ENCODE data around the gene RNASEL.

RNASEL gene

DNA sequence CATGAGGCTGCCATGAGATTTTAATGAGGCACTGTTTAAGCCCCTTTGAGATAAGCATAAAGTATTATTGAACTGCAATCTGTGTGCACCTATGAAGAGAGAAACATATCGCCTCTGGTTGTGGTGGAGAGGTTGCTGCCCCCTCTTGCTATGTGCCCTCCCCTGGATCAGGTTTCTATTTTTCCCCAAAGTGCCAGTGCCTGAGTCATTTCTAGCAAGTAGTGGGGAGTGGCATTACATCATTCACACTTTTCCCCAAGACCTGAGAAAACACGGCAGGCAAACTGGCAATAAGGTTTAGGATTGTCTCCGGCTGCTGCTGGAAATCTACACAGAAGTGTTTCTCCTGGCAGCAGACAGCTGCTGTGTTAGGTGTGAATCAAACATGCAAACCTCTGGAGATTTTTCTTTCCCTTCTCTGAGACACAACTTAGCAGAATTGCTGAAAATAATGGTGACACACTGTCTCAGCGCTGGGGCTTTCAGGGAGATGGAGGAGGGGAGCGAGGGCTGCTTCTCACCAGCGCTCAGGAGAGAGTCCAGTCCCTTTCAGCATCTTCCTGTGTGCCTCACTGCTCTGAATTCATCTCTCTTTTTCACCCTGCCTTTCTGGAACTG, 28.8 kb upstream of the RNASEL start:
- no peaks in the 10 kb centered on the region for H3K36me3 ChIP-seq (ENCODE audit: control insufficient read depth in 1 of 2, insufficient read depth in 2 of 2, low read length in 2 of 2)
- H3K27me3 ChIP-seq (ENCODE audit: low read depth, low read length), result no peaks in the 10 kb centered on the region
- H3K27ac ChIP-seq (ENCODE audit: low read length), result no peak overlapping the region
- H3K4me1 ChIP-seq (ENCODE audit: control insufficient read depth in 1 of 2, insufficient read depth in 2 of 2, low read length in 2 of 2), result peaks cover 7 to 10% of the 10 kb centered on the region in 2 donors
- no peak overlapping the region for H3K4me3 ChIP-seq (ENCODE audit: low read depth in 1 of 2, low read length in 2 of 2)
- no peaks in the 10 kb centered on the region for H3K9me3 ChIP-seq (ENCODE audit: control insufficient read depth in 1 of 2, low read length in 2 of 2)

DNA sequence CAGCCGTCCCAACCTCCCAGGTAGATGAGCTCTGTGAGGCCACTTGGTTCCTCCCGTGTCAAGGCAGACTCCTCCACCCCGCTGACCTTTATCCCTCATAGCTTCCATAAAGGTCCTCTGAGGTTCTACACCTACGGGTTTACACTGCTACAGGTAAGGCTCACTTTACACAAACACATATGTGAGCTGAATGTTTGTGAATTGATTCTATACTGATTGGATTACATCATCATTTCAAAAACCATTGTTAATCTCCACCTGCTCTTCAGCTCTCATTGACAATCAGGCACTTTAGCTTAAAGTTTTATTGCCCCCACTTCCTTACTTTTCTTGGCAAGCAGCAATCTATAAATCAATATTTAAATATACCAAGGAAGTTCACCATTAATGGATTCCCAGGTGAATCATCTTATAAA, 28.0 kb upstream of the RNASEL start:
- H3K27ac ChIP-seq (ENCODE audit: low read length), result no peak overlapping the region
- no peaks in the 10 kb centered on the region for H3K36me3 ChIP-seq (ENCODE audit: control insufficient read depth in 1 of 2, insufficient read depth in 2 of 2, low read length in 2 of 2)
- peaks cover 7 to 10% of the 10 kb centered on the region in 2 donors for H3K4me1 ChIP-seq (ENCODE audit: control insufficient read depth in 1 of 2, insufficient read depth in 2 of 2, low read length in 2 of 2)
- H3K9me3 ChIP-seq (ENCODE audit: control insufficient read depth in 1 of 2, low read length in 2 of 2), result no peaks in the 10 kb centered on the region
- H3K27me3 ChIP-seq (ENCODE audit: low read depth, low read length), result no peaks in the 10 kb centered on the region
- H3K4me3 ChIP-seq (ENCODE audit: low read depth in 1 of 2, low read length in 2 of 2), result no peak overlapping the region

DNA sequence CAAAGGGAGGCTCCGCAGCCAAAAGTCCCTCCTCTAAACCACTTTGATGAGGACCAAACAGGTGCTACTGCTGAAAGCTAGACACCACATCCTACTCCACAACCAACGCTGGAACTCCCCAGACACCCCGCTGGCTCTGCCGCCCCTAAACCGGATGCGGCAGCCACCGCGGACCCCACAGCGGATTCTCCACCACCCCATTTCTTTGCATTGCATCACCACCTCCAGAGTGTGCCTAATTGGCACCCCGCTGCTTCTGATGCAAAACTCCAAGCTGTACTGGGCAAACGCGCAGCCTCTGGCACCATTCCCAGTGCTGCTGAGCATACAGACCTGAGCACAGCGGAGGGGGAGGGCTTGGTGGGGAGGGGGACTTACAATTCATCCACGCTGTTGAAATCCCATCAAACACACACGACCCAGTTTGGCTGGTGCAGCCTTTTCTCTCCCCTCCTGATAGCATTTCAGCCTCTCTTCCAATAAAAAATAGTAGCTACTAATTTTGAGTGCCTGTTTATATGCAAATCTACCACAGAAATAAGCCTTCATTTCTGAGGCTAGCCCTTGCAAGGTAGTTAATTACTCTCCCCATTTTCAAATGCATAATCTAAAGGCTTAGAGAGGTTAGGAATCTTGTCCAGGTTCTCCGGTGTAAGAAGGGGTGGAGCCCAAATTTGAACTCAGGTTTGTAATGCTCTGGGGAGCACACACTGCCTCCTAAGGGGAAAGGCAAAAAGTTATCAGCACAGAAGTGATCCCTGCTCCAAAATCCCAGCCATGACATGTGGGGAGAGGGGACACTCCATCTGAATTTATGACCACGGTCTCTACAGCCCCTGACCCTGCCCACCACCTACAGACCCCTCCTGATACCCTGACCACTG, 27.3 kb upstream of the RNASEL start:
- Histone ChIP-seq H3K4me3 (ENCODE audit: low read depth in 1 of 2, low read length in 2 of 2) (peak overlapping the region; percentile 53 to 55), H3K4me1 (ENCODE audit: control insufficient read depth in 1 of 2, insufficient read depth in 2 of 2, low read length in 2 of 2) (peaks cover 7 to 10% of the 10 kb centered on the region in 2 donors), H3K36me3 (ENCODE audit: control insufficient read depth in 1 of 2, insufficient read depth in 2 of 2, low read length in 2 of 2) (no peaks in the 10 kb centered on the region), H3K27ac (ENCODE audit: low read length) (no peak overlapping the region), H3K27me3 (ENCODE audit: low read depth, low read length) (no peaks in the 10 kb centered on the region), H3K9me3 (ENCODE audit: control insufficient read depth in 1 of 2, low read length in 2 of 2) (no peaks in the 10 kb centered on the region)

DNA sequence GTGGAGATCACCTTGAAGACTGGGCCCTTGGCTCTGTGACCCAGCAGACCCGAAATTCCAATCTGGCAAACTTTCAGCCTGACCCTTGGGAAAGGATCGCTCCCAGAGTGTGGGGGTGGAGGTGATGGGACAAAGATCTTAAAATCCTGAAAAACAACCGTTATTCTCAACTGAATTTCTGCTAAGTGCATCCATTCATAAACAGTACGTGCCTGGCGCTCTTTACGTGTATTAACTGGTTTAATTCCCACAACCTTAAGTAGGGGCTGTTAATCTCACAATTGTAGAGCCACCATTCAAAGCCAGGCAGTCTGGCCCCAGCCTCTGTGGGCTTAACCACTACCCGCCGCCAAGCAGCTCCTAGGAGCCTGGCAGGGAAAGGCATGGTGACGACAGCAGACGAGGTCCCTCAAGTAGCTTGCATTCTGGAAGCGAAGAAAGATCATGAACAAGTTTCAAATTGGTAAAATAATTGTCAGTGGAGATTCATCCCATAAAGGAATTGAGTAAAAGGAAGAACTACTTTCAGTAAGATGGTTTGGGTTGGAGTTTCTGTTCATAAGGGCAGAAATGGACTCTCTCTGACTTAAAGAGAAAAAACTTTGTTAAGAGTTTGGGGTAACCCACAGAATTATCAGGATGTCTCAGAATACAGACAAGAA, 26.5 kb upstream of the RNASEL start:
- Histone ChIP-seq H3K27ac (ENCODE audit: low read length) (peak overlapping the region; percentile 89), H3K9me3 (ENCODE audit: control insufficient read depth in 1 of 2, low read length in 2 of 2) (no peaks in the 10 kb centered on the region), H3K27me3 (ENCODE audit: low read depth, low read length) (no peaks in the 10 kb centered on the region), H3K4me3 (ENCODE audit: low read depth in 1 of 2, low read length in 2 of 2) (peak overlapping the region; percentile 53 to 55), H3K4me1 (ENCODE audit: control insufficient read depth in 1 of 2, insufficient read depth in 2 of 2, low read length in 2 of 2) (peaks cover 7 to 10% of the 10 kb centered on the region in 2 donors), H3K36me3 (ENCODE audit: control insufficient read depth in 1 of 2, insufficient read depth in 2 of 2, low read length in 2 of 2) (no peaks in the 10 kb centered on the region)

DNA sequence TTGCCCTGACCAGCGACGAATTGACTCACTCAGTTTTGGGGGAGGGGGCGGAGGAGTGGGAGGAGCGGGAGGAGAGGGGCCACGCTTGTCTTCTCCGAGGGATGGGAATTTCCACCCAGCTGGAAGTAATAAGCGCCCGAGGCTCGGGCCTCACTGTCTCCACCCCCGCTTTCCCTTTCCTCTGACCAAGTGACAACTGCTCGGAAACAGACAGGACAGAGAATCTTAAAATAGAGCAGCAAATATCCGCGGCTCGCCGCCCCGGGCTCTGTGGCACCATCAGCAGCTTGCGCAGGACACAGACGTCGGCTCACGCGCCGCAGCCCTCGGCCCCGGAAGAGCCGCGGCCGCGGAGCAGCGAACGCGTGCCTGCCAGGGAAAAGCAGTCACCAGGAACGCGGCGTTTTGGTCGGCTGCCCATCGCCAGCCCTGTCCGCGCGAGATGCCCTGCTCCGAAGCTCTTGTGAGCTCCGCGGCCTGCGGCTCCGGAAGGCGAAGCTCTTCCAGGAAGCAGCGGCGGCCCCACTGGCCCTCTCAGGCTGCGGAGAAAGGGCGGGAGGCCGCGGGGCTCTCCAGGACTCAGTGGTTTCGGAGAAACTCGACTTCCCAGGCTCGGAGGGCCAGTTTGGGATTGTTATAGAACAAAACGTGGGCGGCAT, 25.9 kb upstream of the RNASEL start:
- no peaks in the 10 kb centered on the region for H3K27me3 ChIP-seq (ENCODE audit: low read depth, low read length)
- H3K4me1 ChIP-seq (ENCODE audit: control insufficient read depth in 1 of 2, insufficient read depth in 2 of 2, low read length in 2 of 2), result peaks cover 7 to 10% of the 10 kb centered on the region in 2 donors
- peak overlapping the region; percentile 53 to 55 for H3K4me3 ChIP-seq (ENCODE audit: low read depth in 1 of 2, low read length in 2 of 2)
- no peaks in the 10 kb centered on the region for H3K36me3 ChIP-seq (ENCODE audit: control insufficient read depth in 1 of 2, insufficient read depth in 2 of 2, low read length in 2 of 2)
- peak overlapping the region; percentile 89 for H3K27ac ChIP-seq (ENCODE audit: low read length)
- H3K9me3 ChIP-seq (ENCODE audit: control insufficient read depth in 1 of 2, low read length in 2 of 2), result no peaks in the 10 kb centered on the region

DNA sequence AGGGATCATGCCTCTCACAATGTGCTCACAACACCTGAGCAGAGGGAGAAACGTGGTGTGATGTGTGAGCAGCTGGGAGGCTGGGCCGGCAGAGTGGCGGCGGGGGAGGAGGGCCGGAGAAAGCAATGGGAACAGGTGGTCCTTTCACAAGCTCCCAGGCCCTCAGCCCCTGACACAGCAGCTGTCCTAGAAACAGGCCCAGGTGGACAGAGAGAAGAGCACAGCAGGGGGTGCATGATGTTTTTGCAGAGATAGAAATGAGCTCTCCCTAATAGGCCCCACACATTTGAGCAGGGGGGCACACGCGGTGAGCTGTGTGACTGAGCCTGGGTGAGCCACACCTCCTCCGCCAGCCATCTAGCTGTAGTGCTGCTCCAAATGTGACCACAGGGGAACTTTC, 22.7 kb upstream of the RNASEL start:
- H3K9me3 ChIP-seq (ENCODE audit: control insufficient read depth in 1 of 2, low read length in 2 of 2), result no peaks in the 10 kb centered on the region
- no peaks in the 10 kb centered on the region for H3K36me3 ChIP-seq (ENCODE audit: control insufficient read depth in 1 of 2, insufficient read depth in 2 of 2, low read length in 2 of 2)
- H3K27me3 ChIP-seq (ENCODE audit: low read depth, low read length), result no peaks in the 10 kb centered on the region
- no peak overlapping the region for H3K27ac ChIP-seq (ENCODE audit: low read length)
- no peak overlapping the region for H3K4me3 ChIP-seq (ENCODE audit: low read depth in 1 of 2, low read length in 2 of 2)
- peaks cover 7 to 10% of the 10 kb centered on the region in 2 donors for H3K4me1 ChIP-seq (ENCODE audit: control insufficient read depth in 1 of 2, insufficient read depth in 2 of 2, low read length in 2 of 2)

DNA sequence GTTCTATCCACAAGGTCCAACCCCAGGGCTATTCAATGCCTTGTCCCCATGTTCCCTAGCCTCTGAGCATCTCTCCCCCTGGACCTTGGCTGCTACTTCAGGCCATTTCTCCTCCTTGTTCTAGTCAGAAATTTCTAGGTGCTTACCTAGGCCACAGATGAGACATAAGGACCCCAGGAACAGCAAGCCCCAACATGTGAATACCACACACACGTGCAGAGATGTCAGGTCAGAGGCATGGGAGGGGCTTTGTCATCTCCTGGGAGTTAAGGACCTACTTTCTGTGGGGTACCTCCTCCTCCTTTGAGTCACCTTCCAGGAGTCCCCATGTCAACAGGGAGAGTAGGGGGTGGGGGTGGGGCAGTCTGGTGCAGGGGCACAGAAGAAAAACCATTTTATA, 22.3 kb upstream of the RNASEL start:
- no peaks in the 10 kb centered on the region for H3K36me3 ChIP-seq (ENCODE audit: control insufficient read depth in 1 of 2, insufficient read depth in 2 of 2, low read length in 2 of 2)
- no peak overlapping the region for H3K27ac ChIP-seq (ENCODE audit: low read length)
- no peaks in the 10 kb centered on the region for H3K9me3 ChIP-seq (ENCODE audit: control insufficient read depth in 1 of 2, low read length in 2 of 2)
- H3K4me3 ChIP-seq (ENCODE audit: low read depth in 1 of 2, low read length in 2 of 2), result no peak overlapping the region
- no peaks in the 10 kb centered on the region for H3K27me3 ChIP-seq (ENCODE audit: low read depth, low read length)
- peaks cover 7 to 8% of the 10 kb centered on the region in 2 donors for H3K4me1 ChIP-seq (ENCODE audit: control insufficient read depth in 1 of 2, insufficient read depth in 2 of 2, low read length in 2 of 2)

DNA sequence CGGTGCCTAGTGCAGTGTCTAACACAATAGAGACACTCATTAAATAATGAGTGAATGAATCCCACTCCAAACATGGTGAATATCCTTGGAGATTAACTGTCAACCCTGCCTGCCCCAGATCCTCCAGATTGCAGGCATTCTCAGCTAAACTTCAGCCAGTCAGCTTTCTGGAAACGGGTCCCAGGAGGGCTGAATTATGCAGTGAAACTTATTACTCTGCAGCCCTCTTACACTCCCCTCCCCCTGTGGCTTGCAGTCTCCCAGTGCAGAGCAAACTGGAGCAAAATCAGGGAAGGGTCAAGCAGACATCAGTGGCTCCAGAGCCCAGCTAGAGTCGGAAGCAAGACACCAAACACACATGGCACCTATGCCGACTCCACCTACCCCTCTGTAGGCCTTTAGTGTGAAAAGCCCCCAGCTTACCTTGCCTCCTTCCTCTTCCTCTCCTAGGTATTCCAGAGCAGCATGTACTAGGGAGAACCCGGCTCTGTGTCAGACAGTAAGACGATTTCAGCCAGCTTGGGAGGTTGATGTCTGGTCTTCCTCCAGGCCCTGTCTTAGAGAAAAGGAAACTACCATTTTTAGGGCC, 21.6 kb upstream of the RNASEL start:
- H3K36me3 ChIP-seq (ENCODE audit: control insufficient read depth in 1 of 2, insufficient read depth in 2 of 2, low read length in 2 of 2), result no peaks in the 10 kb centered on the region
- H3K27ac ChIP-seq (ENCODE audit: low read length), result no peak overlapping the region
- H3K9me3 ChIP-seq (ENCODE audit: control insufficient read depth in 1 of 2, low read length in 2 of 2), result no peaks in the 10 kb centered on the region

DNA sequence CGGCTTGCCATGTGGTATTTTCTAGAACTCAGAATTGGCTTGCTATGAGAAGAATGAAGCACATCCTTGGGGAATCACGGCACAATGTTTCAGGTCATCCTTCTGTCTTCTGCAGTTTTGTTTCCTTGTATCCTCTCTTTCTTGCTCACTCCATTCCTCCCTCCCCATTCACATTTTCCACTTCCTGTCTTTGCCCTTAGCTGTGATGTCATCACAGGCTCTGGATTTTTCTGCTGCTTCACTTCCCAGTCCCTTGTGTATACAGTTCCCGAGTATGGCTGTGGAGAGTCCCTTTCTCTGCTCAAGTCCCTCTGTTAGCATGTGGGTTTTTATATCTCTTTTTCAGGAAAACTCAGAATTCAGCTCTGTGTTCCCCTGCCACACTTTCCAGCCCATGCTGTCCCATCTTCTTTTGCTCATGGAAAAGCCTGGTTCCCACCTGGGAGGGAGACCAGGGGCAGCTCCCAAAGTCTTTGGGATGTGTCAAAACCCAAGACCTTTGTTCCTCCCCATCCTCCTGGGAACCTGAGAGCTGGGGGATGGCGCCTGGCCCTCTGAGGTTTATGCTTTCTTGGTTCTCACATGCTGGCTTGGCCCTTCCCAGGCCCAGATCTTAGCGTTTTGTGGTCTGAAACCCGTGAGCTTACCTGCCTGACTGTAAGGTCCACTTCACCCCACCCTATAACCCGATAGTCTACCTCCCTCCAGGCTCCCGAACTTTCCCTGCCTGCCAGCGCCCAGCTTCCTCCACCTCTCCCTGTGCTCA, 20.0 kb upstream of the RNASEL start:
- Histone ChIP-seq H3K4me3 (ENCODE audit: low read depth in 1 of 2, low read length in 2 of 2) (no peak overlapping the region), H3K27me3 (ENCODE audit: low read depth, low read length) (no peaks in the 10 kb centered on the region), H3K9me3 (ENCODE audit: control insufficient read depth in 1 of 2, low read length in 2 of 2) (no peaks in the 10 kb centered on the region), H3K36me3 (ENCODE audit: control insufficient read depth in 1 of 2, insufficient read depth in 2 of 2, low read length in 2 of 2) (no peaks in the 10 kb centered on the region), H3K4me1 (ENCODE audit: control insufficient read depth in 1 of 2, insufficient read depth in 2 of 2, low read length in 2 of 2) (peaks cover 0 to 6% of the 10 kb centered on the region in 2 donors), H3K27ac (ENCODE audit: low read length) (no peak overlapping the region)

More for the DNA sequence above, 21.6 kb upstream of the RNASEL start:
- Histone ChIP-seq H3K4me3 (ENCODE audit: low read depth in 1 of 2, low read length in 2 of 2) (no peak overlapping the region), H3K27me3 (ENCODE audit: low read depth, low read length) (no peaks in the 10 kb centered on the region), H3K4me1 (ENCODE audit: control insufficient read depth in 1 of 2, insufficient read depth in 2 of 2, low read length in 2 of 2) (peaks cover 2 to 4% of the 10 kb centered on the region in 2 donors)

DNA sequence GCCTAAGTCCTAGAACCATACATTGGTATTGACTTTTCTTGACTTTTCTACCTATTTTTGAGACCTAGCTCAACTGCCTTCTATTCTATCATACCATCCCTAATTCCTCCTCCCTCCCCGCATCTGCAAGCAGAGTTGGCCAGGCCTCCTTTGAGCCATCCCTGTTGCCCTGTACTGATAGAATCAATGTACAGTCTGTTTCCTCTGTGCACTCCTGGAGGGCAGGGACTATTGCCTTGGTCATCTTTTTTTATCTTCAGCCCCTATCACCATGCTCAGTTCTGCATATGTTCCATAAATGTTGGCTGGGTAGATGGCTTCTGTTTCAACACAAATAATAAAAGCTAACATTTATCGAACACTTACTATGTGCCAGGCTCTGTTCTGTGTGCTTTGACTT, 19.2 kb upstream of the RNASEL start:
- H3K36me3 ChIP-seq (ENCODE audit: control insufficient read depth in 1 of 2, insufficient read depth in 2 of 2, low read length in 2 of 2), result no peaks in the 10 kb centered on the region
- H3K9me3 ChIP-seq (ENCODE audit: control insufficient read depth in 1 of 2, low read length in 2 of 2), result no peaks in the 10 kb centered on the region
- H3K27me3 ChIP-seq (ENCODE audit: low read depth, low read length), result no peaks in the 10 kb centered on the region
- H3K4me3 ChIP-seq (ENCODE audit: low read depth in 1 of 2, low read length in 2 of 2), result no peak overlapping the region
- H3K27ac ChIP-seq (ENCODE audit: low read length), result no peak overlapping the region
- H3K4me1 ChIP-seq (ENCODE audit: control insufficient read depth in 1 of 2, insufficient read depth in 2 of 2, low read length in 2 of 2), result peaks cover 0 to 10% of the 10 kb centered on the region in 2 donors
